CD4-positive, alpha-beta T cell (primary cell): Measurements from ENCODE around the gene CLBA1. TPM values are rescaled to one million over a fixed set of nuclear protein-coding genes. Genes with fewer than 3 reads are reported as not detected.

Source experiments
- ATAC-seq: fragments of 200-7000 bp; cut with Tn5 transposase; one replicate; pipeline ENCODE4 v1.10.0; 2022; ENCODE audit warnings: mild to moderate bottlenecking; ENCODE audit not compliant: poor library complexity
- CTCF ChIA-PET: fragments of 350-600 bp; sonication (Branson Sonifier 250); formaldehyde crosslinking; loops from one replicate; lab custom pipeline; 2021; ENCODE audit warnings: antibody characterized with exemption, inconsistent platforms; lab: Charles Lee
- POLR2A ChIA-PET: fragments of 350-600 bp; sonication (Branson Sonifier 250); formaldehyde crosslinking; loops from one replicate; lab custom pipeline; 2021; ENCODE audit warnings: antibody characterized with exemption, inconsistent platforms; lab: Charles Lee
- DNase-seq, 14 experiments: peaks; one replicate each; pipeline ENCODE4 v3.0.0-alpha.2; 2013 to 2020; ENCODE audit warnings: mixed read lengths in 2 of 14
- H3K27ac ChIP-seq, 2 donors: one replicate each; pipeline versions ENCODE4 v1.5.1 to v1.7.0; 2013; ENCODE audit warnings: low read length in 2 of 2, low read depth in 1 of 2, mild to moderate bottlenecking in 1 of 2
- H3K27me3 ChIP-seq, 2 experiments: 1 replicate in 1 of 2; 2 replicates in 1 of 2; pipeline versions ENCODE4 v1.6.1 to v1.7.0; 2013; ENCODE audit warnings: low read length in 2 of 2, control low read depth in 1 of 2, mild to moderate bottlenecking in 1 of 2, moderate library complexity in 1 of 2; ENCODE audit not compliant: insufficient read depth in 2 of 2, control insufficient read depth in 1 of 2
- H3K36me3 ChIP-seq: one replicate; pipeline ENCODE4 v1.6.1; 2013; ENCODE audit warnings: low read length, control low read depth; ENCODE audit not compliant: insufficient read depth
- H3K4me1 ChIP-seq: one replicate; pipeline ENCODE4 v1.6.1; 2013; ENCODE audit warnings: low read length, control low read depth; ENCODE audit not compliant: insufficient read depth
- H3K4me3 ChIP-seq: one replicate; pipeline ENCODE4 v1.5.1; 2013; ENCODE audit warnings: mild to moderate bottlenecking, low read length, moderate library complexity
- H3K9me3 ChIP-seq, 2 experiments: 1 replicate in 1 of 2; 2 replicates in 1 of 2; pipeline versions ENCODE4 v1.6.1 to v1.7.0; 2013; ENCODE audit warnings: low read length in 2 of 2, mild to moderate bottlenecking in 2 of 2, control low read depth in 1 of 2, moderate library complexity in 1 of 2; ENCODE audit not compliant: control insufficient read depth in 1 of 2, insufficient read depth in 1 of 2
- H3K27ac Mint-ChIP-seq: one replicate; pipeline ENCODE4 v1.8.0; 2020; ENCODE audit warnings: mixed read lengths
- H3K27me3 Mint-ChIP-seq: one replicate; pipeline ENCODE4 v1.8.0; 2021; ENCODE audit warnings: mixed read lengths
- H3K36me3 Mint-ChIP-seq: one replicate; pipeline ENCODE4 v1.8.0; 2021; ENCODE audit warnings: low read depth, mixed read lengths
- H3K4me1 Mint-ChIP-seq: one replicate; pipeline ENCODE4 v1.8.0; 2021; ENCODE audit warnings: low read depth, mixed read lengths
- H3K4me3 Mint-ChIP-seq: one replicate; pipeline ENCODE4 v1.8.0; 2020; ENCODE audit warnings: mild to moderate bottlenecking, mixed read lengths
- H3K9me3 Mint-ChIP-seq: one replicate; pipeline ENCODE4 v1.8.0; 2020; ENCODE audit warnings: mixed read lengths
- intact Hi-C, 2 experiments: fragments of 100-400 bp; cut with DNase I in 1 of 2; cut with micrococcal nuclease in 1 of 2; formaldehyde crosslinking; loops; one replicate each; pipeline versions ENCODE4 v1.15.1 to v1.9.0; 2023 to 2025; cut with DNase I, micrococcal nuclease
- total RNA-seq, 174 experiments: library from RNA in 2 of 174; stranded (reverse) in 2 of 174; gene quantifications; one replicate each; pipeline ENCODE4 v1.2.3 and lab custom pipeline; 2021 to 2026
- TF ChIP-seq, protein P1 (sequence below): fragments of 200-600 bp; IDR thresholded peaks from one replicate; pipeline ENCODE4 v1.8.0; 2022; ENCODE audit warnings: antibody characterized with exemption, mild to moderate bottlenecking

CLBA1 gene
- total RNA-seq, 2 experiments from 2014 or later, result 1.7 to 1.8 TPM

DNA sequence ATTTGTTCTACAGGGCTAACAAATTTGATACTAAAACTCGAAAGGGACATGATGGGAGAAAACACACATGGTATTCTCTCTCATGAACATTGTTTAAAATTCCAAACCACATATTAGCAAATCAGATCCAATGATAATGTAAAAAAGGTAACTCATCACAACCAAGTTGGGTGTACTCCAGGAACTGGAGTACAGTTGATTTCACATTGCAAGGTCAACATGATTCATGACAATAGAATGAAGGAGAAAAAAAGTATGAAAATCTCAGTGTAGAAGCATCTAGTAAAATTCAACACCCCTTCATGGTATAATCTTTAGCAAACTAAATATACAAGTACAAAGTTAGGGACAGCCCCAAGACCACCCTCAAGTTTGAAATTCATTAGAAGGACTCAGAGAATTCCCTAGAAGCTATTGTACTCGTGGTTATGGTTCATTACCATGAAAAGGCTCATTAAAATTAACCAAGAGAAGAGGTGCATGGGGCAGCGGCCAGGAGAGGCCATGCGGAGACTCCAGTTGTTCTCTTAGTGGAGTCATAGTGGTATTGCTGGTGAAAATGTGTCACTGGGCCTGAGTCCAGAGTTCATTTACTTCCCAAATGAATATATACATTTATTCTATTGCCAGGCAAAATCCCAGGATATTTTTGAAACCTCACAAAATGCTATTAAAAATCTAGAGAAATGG lies 38.3 kb downstream of the CLBA1 start:
- Histone ChIP-seq H3K4me1 (peaks cover 51% of the 10 kb centered on the region), H3K4me3 (no peak overlapping the region), H3K27me3 (no peaks in the 10 kb centered on the region), H3K27ac (no peak overlapping the region), H3K36me3 (no peaks in the 10 kb centered on the region), H3K9me3 (no peaks in the 10 kb centered on the region)
- Mint-ChIP-seq H3K4me3 (no peak overlapping the region), H3K27ac (peak overlapping the region; percentile 3), H3K9me3 (no peaks in the 10 kb centered on the region), H3K36me3 (no peaks in the 10 kb centered on the region), H3K4me1 (peaks cover 42% of the 10 kb centered on the region), H3K27me3 (no peaks in the 10 kb centered on the region)
- intact Hi-C loops, result loop anchor here in 1 of 2 experiments (5.0 kb wide), 2 partner anchors 272 to 288 kb away; partner anchors contain the start of genes PACS2 and SIVA1
- ChIA-PET CTCF (interaction anchor here (4.0 kb wide), 1 partner anchor 22 kb away, joined by 20 read pairs; no protein-coding TSS in a partner anchor), POLR2A (no interaction called here)
- DNase-seq, result no peak
- no peak for ATAC-seq
- TF ChIP-seq, protein P1, sequence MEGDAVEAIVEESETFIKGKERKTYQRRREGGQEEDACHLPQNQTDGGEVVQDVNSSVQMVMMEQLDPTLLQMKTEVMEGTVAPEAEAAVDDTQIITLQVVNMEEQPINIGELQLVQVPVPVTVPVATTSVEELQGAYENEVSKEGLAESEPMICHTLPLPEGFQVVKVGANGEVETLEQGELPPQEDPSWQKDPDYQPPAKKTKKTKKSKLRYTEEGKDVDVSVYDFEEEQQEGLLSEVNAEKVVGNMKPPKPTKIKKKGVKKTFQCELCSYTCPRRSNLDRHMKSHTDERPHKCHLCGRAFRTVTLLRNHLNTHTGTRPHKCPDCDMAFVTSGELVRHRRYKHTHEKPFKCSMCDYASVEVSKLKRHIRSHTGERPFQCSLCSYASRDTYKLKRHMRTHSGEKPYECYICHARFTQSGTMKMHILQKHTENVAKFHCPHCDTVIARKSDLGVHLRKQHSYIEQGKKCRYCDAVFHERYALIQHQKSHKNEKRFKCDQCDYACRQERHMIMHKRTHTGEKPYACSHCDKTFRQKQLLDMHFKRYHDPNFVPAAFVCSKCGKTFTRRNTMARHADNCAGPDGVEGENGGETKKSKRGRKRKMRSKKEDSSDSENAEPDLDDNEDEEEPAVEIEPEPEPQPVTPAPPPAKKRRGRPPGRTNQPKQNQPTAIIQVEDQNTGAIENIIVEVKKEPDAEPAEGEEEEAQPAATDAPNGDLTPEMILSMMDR, result no peak

DNA sequence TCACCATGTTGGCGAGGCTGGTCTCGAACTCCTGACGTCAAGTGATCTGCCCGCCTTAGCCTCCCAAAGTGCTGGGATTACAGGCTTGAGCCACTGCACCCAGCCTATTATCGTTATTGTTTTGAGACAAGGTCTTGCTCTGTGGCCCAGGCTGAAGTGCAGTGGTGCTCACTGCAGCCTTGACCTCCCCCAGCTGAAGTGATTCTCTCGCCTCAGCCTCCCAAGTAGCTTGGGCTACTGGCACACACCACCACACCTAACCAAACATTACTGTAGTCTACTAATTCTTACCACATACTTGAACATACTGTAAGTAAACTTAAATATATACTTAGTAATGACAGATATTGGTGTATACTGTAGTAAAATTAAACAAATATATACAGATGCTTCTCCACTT lies 39.8 kb downstream of the CLBA1 start:
- no peaks in the 10 kb centered on the region for H3K27me3 ChIP-seq
- DNase-seq, result no peak
- no peaks in the 10 kb centered on the region for H3K36me3 Mint-ChIP-seq
- H3K4me1 Mint-ChIP-seq, result peaks cover 28% of the 10 kb centered on the region
- ChIA-PET POLR2A (no interaction called here), CTCF (interaction anchor here (0.9 to 4.0 kb wide), 2 partner anchors 20 to 65 kb away, joined by 3 to 20 read pairs; no protein-coding TSS in a partner anchor)
- no peaks in the 10 kb centered on the region for H3K36me3 ChIP-seq
- no peaks in the 10 kb centered on the region for H3K27me3 Mint-ChIP-seq
- no peak overlapping the region for H3K4me3 ChIP-seq
- H3K4me3 Mint-ChIP-seq, result no peak overlapping the region
- H3K27ac Mint-ChIP-seq, result peak overlapping the region; percentile 73
- H3K9me3 Mint-ChIP-seq, result no peaks in the 10 kb centered on the region
- peaks cover 38% of the 10 kb centered on the region for H3K4me1 ChIP-seq
- no peaks in the 10 kb centered on the region for H3K9me3 ChIP-seq
- no peak overlapping the region for H3K27ac ChIP-seq
- intact Hi-C loops, result no loop called here
- TF ChIP-seq, protein P1, result no peak
- no peak for ATAC-seq

DNA sequence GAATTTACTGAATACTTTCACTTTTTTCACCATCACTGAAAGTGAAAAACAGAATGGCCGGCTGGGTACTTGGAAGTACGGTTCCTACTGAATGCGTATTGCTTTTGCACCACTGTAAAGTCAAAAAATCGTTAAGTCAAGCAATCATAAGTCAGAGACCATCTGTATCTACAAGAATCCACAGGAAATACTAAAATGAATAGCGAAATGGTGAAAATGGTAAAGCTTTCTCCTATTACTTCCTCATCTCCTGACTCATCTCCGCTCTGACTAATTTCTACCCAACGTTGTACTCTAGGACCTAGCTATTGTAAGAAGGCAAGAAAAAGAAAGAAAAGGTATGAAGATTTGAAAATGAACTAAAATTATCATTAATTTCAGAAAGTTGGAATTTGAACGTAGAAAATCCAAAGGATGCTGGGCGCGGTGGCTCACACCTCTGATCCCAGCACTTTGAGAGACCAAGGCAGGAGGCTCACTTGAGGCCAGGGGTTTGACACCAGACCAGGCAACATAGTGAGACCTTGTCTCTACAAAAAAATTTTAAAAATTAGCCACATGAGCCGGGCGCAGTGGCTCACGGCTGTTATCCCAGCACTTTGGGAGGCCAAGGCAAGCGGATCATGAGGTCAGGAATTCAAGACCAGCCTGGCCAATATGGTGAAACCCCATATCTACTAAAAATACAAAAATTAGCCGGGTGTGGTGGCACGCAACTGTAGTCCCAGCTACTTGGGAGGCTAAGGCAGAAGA lies 40.6 kb downstream of the CLBA1 start:
- no peaks in the 10 kb centered on the region for H3K9me3 ChIP-seq
- CTCF ChIA-PET, result interaction anchor here (0.9 to 4.0 kb wide), 2 partner anchors 20 to 64 kb away, joined by 3 to 20 read pairs; no protein-coding TSS in a partner anchor
- Mint-ChIP-seq H3K27me3 (no peaks in the 10 kb centered on the region), H3K4me3 (no peak overlapping the region), H3K4me1 (peaks cover 28% of the 10 kb centered on the region), H3K27ac (peak overlapping the region; percentile 73), H3K36me3 (no peaks in the 10 kb centered on the region), H3K9me3 (no peaks in the 10 kb centered on the region)
- no peak overlapping the region for H3K27ac ChIP-seq
- peaks cover 38% of the 10 kb centered on the region for H3K4me1 ChIP-seq
- intact Hi-C loops, result no loop called here
- TF ChIP-seq, protein P1, result no peak
- no peak overlapping the region for H3K4me3 ChIP-seq
- ATAC-seq, result no peak
- POLR2A ChIA-PET, result no interaction called here
- H3K36me3 ChIP-seq, result no peaks in the 10 kb centered on the region
- peak in 3 of 14 experiments; percentile 35 to 57 (median 46) for DNase-seq
- H3K27me3 ChIP-seq, result no peaks in the 10 kb centered on the region
